Lower leg skin (tissue), 3 donors: ENCODE results near the gene STOML1.

ENCODE experiments used
- CTCF ChIP-seq, 3 donors: fragments of 450-650 bp; IDR thresholded peaks; one replicate each; pipeline ENCODE4 v1.5.1; 2016; ENCODE audit warnings: antibody characterized with exemption in 3 of 3, mild to moderate bottlenecking in 3 of 3, moderate library complexity in 2 of 3
- POLR2A ChIP-seq, 2 donors: fragments of 450-650 bp; IDR thresholded peaks; one replicate each; pipeline ENCODE4 v1.6.1; 2016 to 2017; ENCODE audit warnings: antibody characterized with exemption in 2 of 2, mild to moderate bottlenecking in 1 of 2, moderate library complexity in 1 of 2

- TF ChIP-seq CTCF (IDR thresholded peaks at IDR 0.05) (no peak), POLR2A (IDR thresholded peaks at IDR 0.05) (no peak)
Observed at GRCh38 chr15:73936588-73937290, 55.4 kb downstream of the STOML1 start.
